ENCODE results near the gene NUDT21. TPM values are rescaled to one million over a fixed set of nuclear protein-coding genes. Genes with fewer than 3 reads are reported as not detected.
"Not testable (repeated sequence)": the region's sequence is repeated elsewhere in the genome, so short reads cannot be mapped to it uniquely, and the experiment has no call there.

Gene NUDT21
- polyA plus RNA-seq, 1 experiment: 124 TPM

GRCh38 chr16:56399486-56399885 is 51.6 kb downstream of the NUDT21 start:
- no peak overlapping the region for H3K4me3 ChIP-seq (ENCODE audit: low read depth, low read length)
- H3K27ac ChIP-seq (ENCODE audit: low read depth, low read length): no peak overlapping the region
- no peaks in the 10 kb centered on the region for H3K9me3 ChIP-seq (ENCODE audit: control insufficient read depth, insufficient read depth, low read length)
- POLR2A ChIA-PET: no interaction called here
- H3K27me3 ChIP-seq (ENCODE audit: control insufficient read depth, insufficient read depth, low read length): no peaks in the 10 kb centered on the region
- TF ChIP-seq CTCF (IDR thresholded peaks at IDR 0.05; ENCODE audit: low read depth, low read length): no peak
- CTCF ChIA-PET: interaction anchor here (1.1 to 1.3 kb wide), 2 partner anchors 16 to 43 kb away, joined by 3 read pairs; no protein-coding TSS in a partner anchor
- no peak for DNase-seq (ENCODE audit: low read depth, low spot score)

- DNase-seq (ENCODE audit: low read depth, low spot score): no peak
- no peaks in the 10 kb centered on the region for H3K9me3 ChIP-seq (ENCODE audit: control insufficient read depth, insufficient read depth, low read length)
- H3K27ac ChIP-seq (ENCODE audit: low read depth, low read length): no peak overlapping the region
- CTCF ChIA-PET: interaction anchor here (1.3 kb wide), 1 partner anchor 43 kb away, joined by 3 read pairs; no protein-coding TSS in a partner anchor
- no peak for TF ChIP-seq CTCF (IDR thresholded peaks at IDR 0.05; ENCODE audit: low read depth, low read length)
- no peak overlapping the region for H3K4me3 ChIP-seq (ENCODE audit: low read depth, low read length)
- no peaks in the 10 kb centered on the region for H3K27me3 ChIP-seq (ENCODE audit: control insufficient read depth, insufficient read depth, low read length)
- POLR2A ChIA-PET: no interaction called here
Measured at GRCh38 chr16:56399047-56399446, 52.1 kb downstream of the NUDT21 start.

GRCh38 chr16:56396724-56397123 is 54.4 kb downstream of the NUDT21 start:
- H3K4me3 ChIP-seq (ENCODE audit: low read depth, low read length); H3K27me3 ChIP-seq (ENCODE audit: control insufficient read depth, insufficient read depth, low read length); DNase-seq (ENCODE audit: low read depth, low spot score); POLR2A ChIA-PET; H3K9me3 ChIP-seq (ENCODE audit: control insufficient read depth, insufficient read depth, low read length); H3K27ac ChIP-seq (ENCODE audit: low read depth, low read length); CTCF ChIA-PET: not testable (repeated sequence)

- no peaks in the 10 kb centered on the region for H3K27me3 ChIP-seq (ENCODE audit: control insufficient read depth, insufficient read depth, low read length)
- no peak overlapping the region for H3K4me3 ChIP-seq (ENCODE audit: low read depth, low read length)
- H3K9me3 ChIP-seq (ENCODE audit: control insufficient read depth, insufficient read depth, low read length): peaks cover 7% of the 10 kb centered on the region
- H3K27ac ChIP-seq (ENCODE audit: low read depth, low read length): peak overlapping the region; percentile 83
- no peak for TF ChIP-seq CTCF (IDR thresholded peaks at IDR 0.05; ENCODE audit: low read depth, low read length)
- peak; percentile 83 for DNase-seq (ENCODE audit: low read depth, low spot score)
- CTCF ChIA-PET: interaction anchor here (3.6 kb wide), 1 partner anchor 34 kb away, joined by 16 read pairs; no protein-coding TSS in a partner anchor
- POLR2A ChIA-PET: no interaction called here
Measured at GRCh38 chr16:56389554-56389953, 61.6 kb downstream of the NUDT21 start.

- no peak overlapping the region for H3K27ac ChIP-seq (ENCODE audit: low read depth, low read length)
- CTCF ChIA-PET: interaction anchor here (3.6 kb wide), 1 partner anchor 32 kb away, joined by 16 read pairs; no protein-coding TSS in a partner anchor
- no peak for DNase-seq (ENCODE audit: low read depth, low spot score)
Measured at GRCh38 chr16:56388209-56388608, 62.9 kb downstream of the NUDT21 start.

More at GRCh38 chr16:56388209-56388608, 62.9 kb downstream of the NUDT21 start:
- H3K4me3 ChIP-seq (ENCODE audit: low read depth, low read length): no peak overlapping the region
- no peaks in the 10 kb centered on the region for H3K27me3 ChIP-seq (ENCODE audit: control insufficient read depth, insufficient read depth, low read length)
- POLR2A ChIA-PET: interaction anchor here (1.0 kb wide), 1 partner anchor 465 kb away, joined by 4 read pairs; no protein-coding TSS in a partner anchor
- TF ChIP-seq CTCF (IDR thresholded peaks at IDR 0.05; ENCODE audit: low read depth, low read length): no peak
- peaks cover 7% of the 10 kb centered on the region for H3K9me3 ChIP-seq (ENCODE audit: control insufficient read depth, insufficient read depth, low read length)
